HepG2 (cell line): ENCODE results near the gene L1CAM. TPM values are rescaled to one million over a fixed set of nuclear protein-coding genes. Genes with fewer than 3 reads are reported as not detected.

Experiments
- ATAC-seq: fragments of 200-7000 bp; cut with Tn5 transposase; 3 replicates; pipeline ENCODE4 v1.9.1; 2020; ENCODE audit warnings: mild to moderate bottlenecking, moderate library complexity
- BruUV-seq: library from RNA; stranded (reverse); fragments of 400-500 nt; replicated peaks from 2 replicates; lab custom pipeline; 2021; lab: Mats Ljungman, UMichigan
- CTCF ChIA-PET: fragments of 300-600 bp; formaldehyde crosslinking; extraction: SDS; loops from one replicate; lab custom pipeline; 2021; ENCODE audit warnings: low total read pairs, inconsistent platforms, low intra/inter-chr PET ratio; lab: Yijun Ruan, JAX
- POLR2A ChIA-PET: fragments of 350-600 bp; sonication (Branson Sonifier 250); formaldehyde crosslinking; loops from one replicate; lab custom pipeline; 2020; ENCODE audit warnings: antibody characterized with exemption, inconsistent platforms; lab: Yijun Ruan, JAX
- DNase-seq: peaks from one replicate; pipeline ENCODE4 v3.0.0-alpha.2; 2015; ENCODE audit warnings: low spot score
- FAIRE-seq: peaks from 3 replicates; lab custom pipeline; 2011; peaks lifted over from hg19 to GRCh38; lab: Jason Lieb, UNC
- H2AFZ ChIP-seq: one replicate; pipeline ENCODE4 v1.6.1; 2011; ENCODE audit warnings: low read length, inconsistent platforms
- H3K27ac ChIP-seq: fragments of 300-600 bp; 3 replicates; pipeline ENCODE4 v1.8.0; 2011; ENCODE audit warnings: mixed run types, mild to moderate bottlenecking, mixed read lengths, low read length, inconsistent platforms; ENCODE audit not compliant: insufficient read depth; ENCODE audit errors: extremely low read length
- H3K27me3 ChIP-seq, 2 experiments: fragments of 200-600 bp in 1 of 2; 2 replicates in 1 of 2; 3 replicates in 1 of 2; pipeline versions ENCODE4 v1.6.0 to v1.8.0; 2011; ENCODE audit warnings: low read length in 2 of 2, mild to moderate bottlenecking in 2 of 2, moderate library complexity in 2 of 2, inconsistent platforms in 1 of 2; ENCODE audit not compliant: insufficient read depth in 2 of 2, control insufficient read depth in 1 of 2
- H3K36me3 ChIP-seq, 2 experiments: fragments of 200-600 bp in 1 of 2; replicated peaks in 1 of 2; 2 replicates in 1 of 2; 3 replicates in 1 of 2; pipeline versions ENCODE4 v1.5.1 to v1.8.0; 2011; ENCODE audit warnings: low read length in 2 of 2, inconsistent platforms in 1 of 2; ENCODE audit not compliant: insufficient read depth in 2 of 2, control insufficient read depth in 1 of 2
- H3K4me1 ChIP-seq: 2 replicates; pipeline ENCODE4 v1.5.1; 2012; ENCODE audit warnings: low read length, inconsistent platforms; ENCODE audit not compliant: insufficient read depth
- H3K4me2 ChIP-seq: 2 replicates; pipeline ENCODE4 v1.6.0; 2011; ENCODE audit warnings: low read depth, low read length, inconsistent platforms
- H3K4me3 ChIP-seq, 3 experiments: fragments of 200-600 bp in 1 of 3; sonication (generic), shearing (Covaris generic) in 1 of 3; replicated peaks in 1 of 3; 2 replicates each; pipeline ENCODE4 v1.5.1; 2011 to 2016; ENCODE audit warnings: low read length in 3 of 3, inconsistent platforms in 2 of 3, low read depth in 2 of 3, mild to moderate bottlenecking in 2 of 3, control low read depth in 1 of 3, mixed read lengths in 1 of 3; ENCODE audit not compliant: insufficient read depth in 1 of 3
- H3K79me2 ChIP-seq: one replicate; pipeline ENCODE4 v1.6.1; 2011; ENCODE audit warnings: low read length, inconsistent platforms; ENCODE audit not compliant: insufficient read depth
- H3K9ac ChIP-seq: 2 replicates; pipeline ENCODE4 v1.6.0; 2011; ENCODE audit warnings: mild to moderate bottlenecking, low read depth, low read length, inconsistent platforms; ENCODE audit not compliant: insufficient read depth
- H3K9me3 ChIP-seq: 2 replicates; pipeline ENCODE4 v1.5.1; 2012; ENCODE audit warnings: mild to moderate bottlenecking, low read length
- H4K20me1 ChIP-seq: 2 replicates; pipeline ENCODE4 v1.6.0; 2011; ENCODE audit warnings: inconsistent platforms, mild to moderate bottlenecking, low read length, moderate library complexity; ENCODE audit not compliant: insufficient read depth
- HOXD1 ChIP-seq: sonication (generic); formaldehyde crosslinking; IDR thresholded peaks from 2 replicates; pipeline ENCODE4 v1.5.0; 2020; ENCODE audit warnings: missing genetic modification reagents
- IRF2 ChIP-seq: IDR thresholded peaks from 2 replicates; pipeline ENCODE4 v1.6.1; 2018; ENCODE audit warnings: missing genetic modification reagents, missing compliant biosample characterization
- NCOR1 ChIP-seq: fragments of 200-600 bp; sonication (generic); IDR thresholded peaks from 2 replicates; pipeline ENCODE4 v1.7.0; 2017; ENCODE audit warnings: antibody characterized with exemption, low read length, borderline replicate concordance
- RFX5 ChIP-seq: IDR thresholded peaks from 2 replicates; pipeline ENCODE4 v1.6.1; 2011; ENCODE audit warnings: low read depth, low read length, improper control_type of control experiment
- RFXAP ChIP-seq: sonication (generic); formaldehyde crosslinking; IDR thresholded peaks from 2 replicates; pipeline ENCODE4 v1.4.0; 2020; ENCODE audit warnings: missing genetic modification reagents, borderline replicate concordance
- SIX4 ChIP-seq: sonication (generic); formaldehyde crosslinking; IDR thresholded peaks from 2 replicates; pipeline ENCODE4 v1.4.0; 2020; ENCODE audit warnings: missing genetic modification reagents
- STAG1 ChIP-seq: sonication (generic); formaldehyde crosslinking; IDR thresholded peaks from 2 replicates; pipeline ENCODE4 v1.4.0; 2020; ENCODE audit warnings: missing genetic modification reagents
- ZBTB7B ChIP-seq: sonication (generic); formaldehyde crosslinking; IDR thresholded peaks from 2 replicates; pipeline ENCODE4 v1.4.0; 2020; ENCODE audit warnings: missing genetic modification reagents
- ZNF17 ChIP-seq: sonication (generic); formaldehyde crosslinking; IDR thresholded peaks from 2 replicates; pipeline ENCODE4 v1.5.0; 2020; ENCODE audit warnings: mild to moderate bottlenecking, missing genetic modification reagents
- ZNF335 ChIP-seq: sonication (generic); formaldehyde crosslinking; IDR thresholded peaks from 2 replicates; pipeline ENCODE4 v1.4.0; 2020; ENCODE audit warnings: missing genetic modification reagents
- ZNF337 ChIP-seq: sonication (generic); formaldehyde crosslinking; IDR thresholded peaks from 2 replicates; pipeline ENCODE4 v1.5.1; 2020; ENCODE audit warnings: missing genetic modification reagents, low read depth, mild to moderate bottlenecking, borderline replicate concordance
- ZNF383 ChIP-seq: sonication (generic); formaldehyde crosslinking; IDR thresholded peaks from 2 replicates; pipeline ENCODE4 v1.4.0; 2020; ENCODE audit warnings: missing genetic modification reagents, mild to moderate bottlenecking, borderline replicate concordance
- ZNF501 ChIP-seq: sonication (generic); formaldehyde crosslinking; IDR thresholded peaks from 2 replicates; pipeline ENCODE4 v1.5.1; 2020; ENCODE audit warnings: mild to moderate bottlenecking, moderate library complexity, missing genetic modification reagents
- ZNF615 ChIP-seq: sonication (generic); formaldehyde crosslinking; IDR thresholded peaks from 2 replicates; pipeline ENCODE4 v1.5.0; 2020; ENCODE audit warnings: mild to moderate bottlenecking, missing genetic modification reagents, borderline replicate concordance
- WGBS: methylation state at CpG from one replicate; pipeline ENCODE4 v1.1.6; 2017; ENCODE audit warnings: low lambda C conversion rate; 5-methylcytosine and 5-hydroxymethylcytosine counted together
- in situ Hi-C: cut with HindIII; loops from 2 replicates; pipeline ENCODE4 v1.10.0; 2017; ENCODE audit warnings: low pct_unique_long_range_greater_than_20kb; ENCODE audit not compliant: extremely low pct_ligation_motif_present
- intact Hi-C: fragments of 100-400 bp; cut with micrococcal nuclease; formaldehyde crosslinking; loops from one replicate; pipeline ENCODE4 v1.10.0; 2022; ENCODE audit not compliant: unreplicated experiment
- polyA plus RNA-seq, 8 experiments: library from polyadenylated mRNA; depleted of rRNA in 3 of 8; stranded (reverse) in 7 of 8; unstranded in 1 of 8; fragments of >200 nt; fragmentation: Illumina TruSeq in 4 of 8; extraction: Trizol in 4 of 8; gene quantifications; 2 replicates each; pipeline versions ENCODE4 v1.2.1 to v1.2.3, GENCODE V29; 2011 to 2016; ENCODE audit warnings: low read depth in 4 of 8, missing spikeins in 1 of 8, mixed read lengths in 1 of 8; ENCODE audit not compliant: insufficient read depth in 1 of 8
- total RNA-seq, 5 experiments: library from RNA; depleted of rRNA; stranded (reverse); fragments of >200 nt; fragmentation: Illumina TruSeq; extraction: Trizol; gene quantifications; 2 replicates each; pipeline ENCODE4 v1.2.3, GENCODE V29; 2016; ENCODE audit warnings: low read depth in 1 of 5
- TF ChIP-seq, protein P1 (sequence below): sonication (generic); formaldehyde crosslinking; IDR thresholded peaks from 2 replicates; pipeline ENCODE4 v1.9.0; 2022; ENCODE audit warnings: low read depth, missing genetic modification reagents
- TF ChIP-seq, protein P2 (sequence below): sonication (generic); formaldehyde crosslinking; IDR thresholded peaks from 2 replicates; pipeline ENCODE4 v1.8.1; 2023; ENCODE audit warnings: mild to moderate bottlenecking, missing genetic modification reagents, borderline replicate concordance

Gene L1CAM
- total and polyA plus RNA-seq, 2 of the 13 experiments (the other 11 are each of a cell fraction or from before 2014, with no cell fraction given): 1.4 to 2.0 TPM

DNA sequence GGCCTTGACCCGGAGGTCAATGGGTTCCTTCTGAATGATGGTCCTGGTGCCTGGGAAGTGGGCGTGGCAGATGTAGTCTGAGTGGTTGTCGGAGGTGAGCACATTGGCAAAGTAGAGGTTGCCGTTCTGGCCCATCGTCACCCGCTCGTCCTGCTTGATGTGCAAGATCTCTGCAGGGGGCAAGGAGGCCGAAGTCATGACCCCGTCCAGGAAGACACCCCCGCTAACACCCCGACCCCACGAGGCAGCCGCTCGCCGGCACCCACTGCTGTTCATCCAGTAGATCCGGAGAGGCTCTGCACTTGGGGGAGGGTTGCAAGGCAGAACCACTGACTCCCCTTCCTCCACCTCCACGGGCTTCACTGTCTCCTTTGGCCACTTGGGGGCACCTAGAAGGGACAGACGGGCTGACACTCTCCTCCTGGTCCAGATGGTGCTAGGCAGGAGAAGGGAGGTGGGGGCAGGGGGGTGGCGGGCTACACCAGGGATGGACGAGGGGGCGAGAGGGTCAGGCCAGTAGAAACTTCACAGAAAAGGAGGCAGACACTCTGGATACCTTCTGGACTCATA is 15.1 kb downstream of the L1CAM start:
- H2AFZ ChIP-seq: no peak overlapping the region
- WGBS: no CpG with 5 or more reads among the region's 21 CpGs

More for the DNA sequence above, 15.1 kb downstream of the L1CAM start:
- no peak overlapping the region for H3K4me2 ChIP-seq
- in situ Hi-C loops (no loop called here), intact Hi-C loops (no loop called here)
- no TSS peak for BruUV-seq
- H3K4me3 ChIP-seq: no peak overlapping the region
- H3K36me3 ChIP-seq: no peaks in the 10 kb centered on the region
- POLR2A ChIA-PET: no interaction called here
- H3K79me2 ChIP-seq: no peaks in the 10 kb centered on the region
- H3K4me1 ChIP-seq: no peaks in the 10 kb centered on the region
- no peaks in the 10 kb centered on the region for H4K20me1 ChIP-seq
- no peak for DNase-seq
- FAIRE-seq: no peak
- CTCF ChIA-PET: no interaction called here
- H3K9ac ChIP-seq: no peak overlapping the region
- H3K27me3 ChIP-seq: no peaks in the 10 kb centered on the region
- H3K27ac ChIP-seq: no peak overlapping the region
- ATAC-seq: peak; percentile 33; the same call in 1 of the 3 replicates
- TF ChIP-seq, protein P1, sequence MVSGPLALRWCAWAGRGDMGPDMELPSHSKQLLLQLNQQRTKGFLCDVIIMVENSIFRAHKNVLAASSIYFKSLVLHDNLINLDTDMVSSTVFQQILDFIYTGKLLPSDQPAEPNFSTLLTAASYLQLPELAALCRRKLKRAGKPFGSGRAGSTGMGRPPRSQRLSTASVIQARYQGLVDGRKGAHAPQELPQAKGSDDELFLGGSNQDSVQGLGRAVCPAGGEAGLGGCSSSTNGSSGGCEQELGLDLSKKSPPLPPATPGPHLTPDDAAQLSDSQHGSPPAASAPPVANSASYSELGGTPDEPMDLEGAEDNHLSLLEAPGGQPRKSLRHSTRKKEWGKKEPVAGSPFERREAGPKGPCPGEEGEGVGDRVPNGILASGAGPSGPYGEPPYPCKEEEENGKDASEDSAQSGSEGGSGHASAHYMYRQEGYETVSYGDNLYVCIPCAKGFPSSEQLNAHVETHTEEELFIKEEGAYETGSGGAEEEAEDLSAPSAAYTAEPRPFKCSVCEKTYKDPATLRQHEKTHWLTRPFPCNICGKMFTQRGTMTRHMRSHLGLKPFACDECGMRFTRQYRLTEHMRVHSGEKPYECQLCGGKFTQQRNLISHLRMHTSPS (CRISPR knock-in tag): no peak
- TF ChIP-seq STAG1 (CRISPR knock-in tag) (no peak), RFX5 (no peak), IRF2 (CRISPR knock-in tag) (no peak), SIX4 (CRISPR knock-in tag) (no peak), NCOR1 (no peak), ZNF383 (CRISPR knock-in tag) (no peak), RFXAP (no peak), ZNF501 (CRISPR knock-in tag) (no peak), HOXD1 (CRISPR knock-in tag) (no peak), ZBTB7B (no peak), ZNF615 (CRISPR knock-in tag) (no peak), ZNF337 (no peak), ZNF335 (CRISPR knock-in tag) (no peak), ZNF17 (CRISPR knock-in tag) (no peak)
- TF ChIP-seq, protein P2, sequence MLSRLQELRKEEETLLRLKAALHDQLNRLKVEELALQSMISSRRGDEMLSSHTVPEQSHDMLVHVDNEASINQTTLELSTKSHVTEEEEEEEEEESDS: no peak
- no peaks in the 10 kb centered on the region for H3K9me3 ChIP-seq
